K562 (cell line): ENCODE data around the gene MCC. TPM values are rescaled to one million over a fixed set of nuclear protein-coding genes. Genes with fewer than 3 reads are reported as not detected.

Experiments used
- BRCA1 ChIP-seq, 2 experiments: fragments of 450-650 bp in 1 of 2; sonication (generic) in 1 of 2; formaldehyde crosslinking in 1 of 2; IDR thresholded peaks; 2 replicates each; pipeline versions ENCODE4 v1.5.0 to v1.6.1; 2017 to 2020; ENCODE audit warnings: mild to moderate bottlenecking in 1 of 2, missing genetic modification reagents in 1 of 2
- CBX3 ChIP-seq, 2 experiments: IDR thresholded peaks; 1 replicate in 1 of 2; 2 replicates in 1 of 2; pipeline ENCODE4 v1.6.1; 2012; ENCODE audit warnings: inconsistent platforms in 2 of 2, low read length in 2 of 2, borderline replicate concordance in 1 of 2, control low read depth in 1 of 2
- CHD2 ChIP-seq: IDR thresholded peaks from 2 replicates; pipeline ENCODE4 v1.6.1; 2011; ENCODE audit warnings: low read depth, low read length
- GABPA ChIP-seq: fragments of 200-800 bp; sonication (Bioruptor generic); conservative IDR thresholded peaks from 2 replicates; pipeline ENCODE4 v1.6.1; 2016; ENCODE audit warnings: low read depth, missing genetic modification characterization, missing compliant biosample characterization
- HDAC2 ChIP-seq: fragments of 450-650 bp; IDR thresholded peaks from 2 replicates; pipeline ENCODE4 v1.6.1; 2016; ENCODE audit warnings: mild to moderate bottlenecking
- HNRNPL ChIP-seq: fragments of 200-400 bp; formaldehyde crosslinking; IDR thresholded peaks from 2 replicates; pipeline ENCODE4 v1.6.1; 2017; ENCODE audit warnings: low read depth, mild to moderate bottlenecking, low read length
- JUND ChIP-seq, 2 experiments: IDR thresholded peaks; 2 replicates in 1 of 2; 3 replicates in 1 of 2; pipeline ENCODE4 v1.6.1; 2011; ENCODE audit warnings: borderline replicate concordance in 2 of 2, low read depth in 2 of 2, low read length in 2 of 2, improper control_type of control experiment in 1 of 2, missing biosample characterization in 1 of 2, missing genetic modification characterization in 1 of 2, missing genetic modification reagents in 1 of 2
- KDM1A ChIP-seq, 2 experiments: fragments of 450-650 bp; IDR thresholded peaks; 2 replicates each; pipeline ENCODE4 v1.6.1; 2016; ENCODE audit warnings: mild to moderate bottlenecking in 2 of 2
- LARP7 ChIP-seq: fragments of 450-650 bp; IDR thresholded peaks from 2 replicates; pipeline ENCODE4 v1.6.1; 2016
- MEIS2 ChIP-seq: fragments of 450-650 bp; IDR thresholded peaks from 2 replicates; pipeline ENCODE4 v1.6.1; 2014; ENCODE audit warnings: mild to moderate bottlenecking; ENCODE audit not compliant: partially characterized antibody
- MTA3 ChIP-seq: fragments of 450-650 bp; formaldehyde crosslinking; IDR thresholded peaks from 2 replicates; pipeline ENCODE4 v1.6.1; 2017; ENCODE audit warnings: mild to moderate bottlenecking, borderline replicate concordance
- SLC30A9 ChIP-seq: fragments of 250-450 bp; sonication (Bioruptor Pico); IDR thresholded peaks from 2 replicates; pipeline ENCODE4 v1.8.0; 2022; ENCODE audit warnings: mild to moderate bottlenecking, moderate library complexity
- SMARCA4 ChIP-seq: fragments of 450-650 bp; IDR thresholded peaks from 2 replicates; pipeline ENCODE4 v1.6.1; 2016
- SNIP1 ChIP-seq: fragments of 450-650 bp; IDR thresholded peaks from 2 replicates; pipeline ENCODE4 v1.7.1; 2017; ENCODE audit warnings: low read depth, mild to moderate bottlenecking
- ZNF143 ChIP-seq: sonication (generic); formaldehyde crosslinking; IDR thresholded peaks from 2 replicates; pipeline ENCODE4 v1.9.0; 2022; ENCODE audit warnings: mild to moderate bottlenecking, missing genetic modification reagents
- ZNF507 ChIP-seq: conservative IDR thresholded peaks from 2 replicates; pipeline ENCODE4 v1.6.1; 2017; ENCODE audit warnings: missing genetic modification characterization, missing compliant biosample characterization
- polyA plus RNA-seq, 8 experiments: library from polyadenylated mRNA; depleted of rRNA in 4 of 8; stranded (reverse) in 5 of 8; unstranded in 3 of 8; fragments of >200 nt; fragmentation: Nextera tagmentation in 2 of 8; fragmentation: Illumina TruSeq in 1 of 8; extraction: Ambion mirVana in 2 of 8; extraction: Trizol in 1 of 8; gene quantifications; 2 replicates each; pipeline versions ENCODE4 v1.2.1 to v1.2.3, GENCODE V29; 2011 to 2014; ENCODE audit warnings: inconsistent platforms in 1 of 8, missing spikeins in 1 of 8
- total RNA-seq, 7 experiments: library from RNA; depleted of rRNA in 6 of 7; stranded (reverse); fragments of >200 nt in 6 of 7; fragmentation: Illumina TruSeq in 2 of 7; extraction: Trizol in 2 of 7; gene quantifications; 2 replicates each; pipeline versions ENCODE4 v1.2.1 to v1.2.3, GENCODE V29; 2011 to 2021; ENCODE audit warnings: low replicate concordance in 1 of 7
- TF ChIP-seq, protein P1 (sequence below): sonication (generic); formaldehyde crosslinking; IDR thresholded peaks from 2 replicates; pipeline ENCODE4 v1.8.0; 2023; ENCODE audit warnings: mild to moderate bottlenecking, missing genetic modification reagents
- TF ChIP-seq, protein P2 (sequence below): fragments of 250-450 bp; sonication (Bioruptor Pico); IDR thresholded peaks from 2 replicates; pipeline ENCODE4 v1.8.0; 2022; ENCODE audit warnings: moderate library complexity, mild to moderate bottlenecking, inconsistent platforms
- TF ChIP-seq, protein P3 (sequence below): sonication (generic); formaldehyde crosslinking; IDR thresholded peaks from 2 replicates; pipeline ENCODE4 v1.8.1; 2023; ENCODE audit warnings: mild to moderate bottlenecking, missing genetic modification reagents
- TF ChIP-seq, protein P4 (sequence below): sonication (generic); formaldehyde crosslinking; IDR thresholded peaks from 2 replicates; pipeline ENCODE4 v1.9.0; 2022; ENCODE audit warnings: mild to moderate bottlenecking, missing genetic modification reagents
- TF ChIP-seq, protein P5 (sequence below): sonication (generic); formaldehyde crosslinking; IDR thresholded peaks from 2 replicates; pipeline ENCODE4 v1.8.0; 2022; ENCODE audit warnings: mild to moderate bottlenecking, missing genetic modification reagents

Gene MCC
- total and polyA plus RNA-seq, 9 of the 15 experiments (the other 6 are each of a cell fraction or from before 2014, with no cell fraction given) = 0.04 to 0.24 (median 0.06) TPM; not detected in 1

DNA sequence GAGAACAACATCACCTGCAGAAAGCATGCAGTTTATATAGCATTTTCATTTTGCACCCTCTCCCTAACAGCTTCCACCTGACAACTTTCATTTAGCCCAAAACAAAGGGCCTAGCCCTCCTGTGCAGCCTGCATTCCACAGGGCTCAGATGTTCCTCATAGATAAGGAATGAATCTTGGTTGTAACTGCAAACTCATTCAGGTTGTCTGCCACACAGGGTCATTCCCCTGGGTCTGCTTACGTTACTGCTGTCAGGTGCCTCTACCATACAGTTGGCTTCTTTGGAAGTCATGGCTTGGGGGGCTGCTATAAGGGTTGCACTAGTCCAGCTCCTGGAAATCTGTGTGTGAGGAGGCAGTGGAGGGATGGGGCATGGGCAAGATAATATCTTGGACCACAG is 514.3 kb downstream of the MCC start (continued):
- peak; percentile 92 for TF ChIP-seq SMARCA4
- TF ChIP-seq HNRNPL = no peak
- TF ChIP-seq LARP7 = no peak
- TF ChIP-seq MEIS2 = peak; percentile 48
- TF ChIP-seq, protein P1, sequence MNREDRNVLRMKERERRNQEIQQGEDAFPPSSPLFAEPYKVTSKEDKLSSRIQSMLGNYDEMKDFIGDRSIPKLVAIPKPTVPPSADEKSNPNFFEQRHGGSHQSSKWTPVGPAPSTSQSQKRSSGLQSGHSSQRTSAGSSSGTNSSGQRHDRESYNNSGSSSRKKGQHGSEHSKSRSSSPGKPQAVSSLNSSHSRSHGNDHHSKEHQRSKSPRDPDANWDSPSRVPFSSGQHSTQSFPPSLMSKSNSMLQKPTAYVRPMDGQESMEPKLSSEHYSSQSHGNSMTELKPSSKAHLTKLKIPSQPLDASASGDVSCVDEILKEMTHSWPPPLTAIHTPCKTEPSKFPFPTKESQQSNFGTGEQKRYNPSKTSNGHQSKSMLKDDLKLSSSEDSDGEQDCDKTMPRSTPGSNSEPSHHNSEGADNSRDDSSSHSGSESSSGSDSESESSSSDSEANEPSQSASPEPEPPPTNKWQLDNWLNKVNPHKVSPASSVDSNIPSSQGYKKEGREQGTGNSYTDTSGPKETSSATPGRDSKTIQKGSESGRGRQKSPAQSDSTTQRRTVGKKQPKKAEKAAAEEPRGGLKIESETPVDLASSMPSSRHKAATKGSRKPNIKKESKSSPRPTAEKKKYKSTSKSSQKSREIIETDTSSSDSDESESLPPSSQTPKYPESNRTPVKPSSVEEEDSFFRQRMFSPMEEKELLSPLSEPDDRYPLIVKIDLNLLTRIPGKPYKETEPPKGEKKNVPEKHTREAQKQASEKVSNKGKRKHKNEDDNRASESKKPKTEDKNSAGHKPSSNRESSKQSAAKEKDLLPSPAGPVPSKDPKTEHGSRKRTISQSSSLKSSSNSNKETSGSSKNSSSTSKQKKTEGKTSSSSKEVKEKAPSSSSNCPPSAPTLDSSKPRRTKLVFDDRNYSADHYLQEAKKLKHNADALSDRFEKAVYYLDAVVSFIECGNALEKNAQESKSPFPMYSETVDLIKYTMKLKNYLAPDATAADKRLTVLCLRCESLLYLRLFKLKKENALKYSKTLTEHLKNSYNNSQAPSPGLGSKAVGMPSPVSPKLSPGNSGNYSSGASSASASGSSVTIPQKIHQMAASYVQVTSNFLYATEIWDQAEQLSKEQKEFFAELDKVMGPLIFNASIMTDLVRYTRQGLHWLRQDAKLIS (CRISPR knock-in tag) = no peak
- TF ChIP-seq SNIP1 = no peak
- TF ChIP-seq MTA3 = peak; percentile 76; the same call in 1 of the 2 replicates
- TF ChIP-seq KDM1A (IDR thresholded peaks at IDR 0.05) = peak; percentile 82 to 89; a peak in 3 of 4 replicates
- TF ChIP-seq GABPA = no peak
- TF ChIP-seq CBX3 (IDR thresholded peaks at IDR 0.05; ENCODE audit: borderline replicate concordance in 1 of 2, low read length in 2 of 2) = 0 out of 3 replicates have a peak, but pooled peaks of 1 of the 2 experiments have one; percentile 28
- no peak for TF ChIP-seq CHD2
- TF ChIP-seq SLC30A9 = no peak
- TF ChIP-seq JUND (IDR thresholded peaks at IDR 0.05; ENCODE audit: borderline replicate concordance, low read depth, low read length) = peak; percentile 55; the same call in 1 of the 2 replicates
- peak; percentile 73; the same call in 2 of the 3 replicates for TF ChIP-seq JUND (tag; IDR thresholded peaks at IDR 0.05; ENCODE audit: borderline replicate concordance, low read depth, low read length)
- no peak for TF ChIP-seq BRCA1 (IDR thresholded peaks at IDR 0.05)
- TF ChIP-seq BRCA1 (CRISPR knock-in tag; IDR thresholded peaks at IDR 0.05) = no peak
- TF ChIP-seq, protein P2, sequence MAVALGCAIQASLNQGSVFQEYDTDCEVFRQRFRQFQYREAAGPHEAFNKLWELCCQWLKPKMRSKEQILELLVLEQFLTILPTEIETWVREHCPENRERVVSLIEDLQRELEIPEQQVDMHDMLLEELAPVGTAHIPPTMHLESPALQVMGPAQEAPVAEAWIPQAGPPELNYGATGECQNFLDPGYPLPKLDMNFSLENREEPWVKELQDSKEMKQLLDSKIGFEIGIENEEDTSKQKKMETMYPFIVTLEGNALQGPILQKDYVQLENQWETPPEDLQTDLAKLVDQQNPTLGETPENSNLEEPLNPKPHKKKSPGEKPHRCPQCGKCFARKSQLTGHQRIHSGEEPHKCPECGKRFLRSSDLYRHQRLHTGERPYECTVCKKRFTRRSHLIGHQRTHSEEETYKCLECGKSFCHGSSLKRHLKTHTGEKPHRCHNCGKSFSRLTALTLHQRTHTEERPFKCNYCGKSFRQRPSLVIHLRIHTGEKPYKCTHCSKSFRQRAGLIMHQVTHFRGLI (CRISPR knock-in tag) = no peak
- TF ChIP-seq ZNF507 = no peak
- TF ChIP-seq, protein P3, sequence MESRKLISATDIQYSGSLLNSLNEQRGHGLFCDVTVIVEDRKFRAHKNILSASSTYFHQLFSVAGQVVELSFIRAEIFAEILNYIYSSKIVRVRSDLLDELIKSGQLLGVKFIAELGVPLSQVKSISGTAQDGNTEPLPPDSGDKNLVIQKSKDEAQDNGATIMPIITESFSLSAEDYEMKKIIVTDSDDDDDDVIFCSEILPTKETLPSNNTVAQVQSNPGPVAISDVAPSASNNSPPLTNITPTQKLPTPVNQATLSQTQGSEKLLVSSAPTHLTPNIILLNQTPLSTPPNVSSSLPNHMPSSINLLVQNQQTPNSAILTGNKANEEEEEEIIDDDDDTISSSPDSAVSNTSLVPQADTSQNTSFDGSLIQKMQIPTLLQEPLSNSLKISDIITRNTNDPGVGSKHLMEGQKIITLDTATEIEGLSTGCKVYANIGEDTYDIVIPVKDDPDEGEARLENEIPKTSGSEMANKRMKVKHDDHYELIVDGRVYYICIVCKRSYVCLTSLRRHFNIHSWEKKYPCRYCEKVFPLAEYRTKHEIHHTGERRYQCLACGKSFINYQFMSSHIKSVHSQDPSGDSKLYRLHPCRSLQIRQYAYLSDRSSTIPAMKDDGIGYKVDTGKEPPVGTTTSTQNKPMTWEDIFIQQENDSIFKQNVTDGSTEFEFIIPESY = no peak
- TF ChIP-seq ZNF143 (CRISPR knock-in tag) = no peak
- TF ChIP-seq HDAC2 = peak; percentile 85
- TF ChIP-seq, protein P4, sequence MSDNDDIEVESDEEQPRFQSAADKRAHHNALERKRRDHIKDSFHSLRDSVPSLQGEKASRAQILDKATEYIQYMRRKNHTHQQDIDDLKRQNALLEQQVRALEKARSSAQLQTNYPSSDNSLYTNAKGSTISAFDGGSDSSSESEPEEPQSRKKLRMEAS (CRISPR knock-in tag) = no peak
- TF ChIP-seq, protein P5, sequence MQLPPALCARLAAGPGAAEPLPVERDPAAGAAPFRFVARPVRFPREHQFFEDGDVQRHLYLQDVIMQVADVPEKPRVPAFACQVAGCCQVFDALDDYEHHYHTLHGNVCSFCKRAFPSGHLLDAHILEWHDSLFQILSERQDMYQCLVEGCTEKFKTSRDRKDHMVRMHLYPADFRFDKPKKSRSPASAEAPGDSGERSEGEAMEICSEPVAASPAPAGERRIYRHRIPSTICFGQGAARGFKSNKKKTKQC = no peak
